ENCODE results near the gene HCCS.

The HCCS gene

DNA sequence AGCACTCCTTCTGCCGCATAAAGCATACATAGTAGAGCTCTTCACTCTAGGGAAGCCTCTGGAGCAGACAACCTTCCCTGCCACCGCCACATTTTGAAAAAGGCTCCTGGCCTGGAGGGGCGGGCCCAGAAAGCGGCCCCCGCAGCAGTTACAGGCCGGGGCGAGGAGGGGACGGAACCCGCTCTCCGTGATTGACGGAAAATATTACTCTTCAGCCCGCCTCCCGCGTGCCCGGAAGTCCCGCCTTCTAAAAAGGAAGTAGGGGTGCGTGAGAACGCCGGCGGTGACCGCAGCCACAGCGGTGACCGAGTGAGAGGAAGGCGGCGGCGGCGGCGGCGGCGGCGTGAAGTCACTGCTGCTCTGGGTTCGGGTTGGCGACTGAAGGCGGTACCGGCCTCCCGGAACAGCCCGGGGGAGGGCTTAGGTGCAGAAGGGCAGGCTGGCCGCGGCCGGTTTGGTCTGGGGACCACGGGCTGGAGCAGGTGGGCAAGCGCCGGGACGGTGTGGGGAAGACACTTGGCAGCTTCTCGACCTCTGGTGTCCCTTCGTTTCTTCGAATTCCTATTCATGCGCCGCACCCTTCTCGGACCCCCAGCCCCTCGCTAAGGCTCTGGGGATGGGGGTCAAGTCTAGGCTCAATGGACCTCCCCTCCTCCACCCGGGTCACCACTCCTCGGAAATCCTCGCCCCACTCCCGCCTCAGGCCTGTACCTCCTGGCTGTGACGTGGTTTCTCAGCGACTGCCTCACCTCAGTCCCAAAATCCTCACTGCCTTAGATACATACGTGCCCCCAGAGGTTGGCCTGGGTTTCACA lies at the start of gene HCCS:
Gene HCCS (plus strand): TSS at position 296 of the 815 bp plus-strand sequence. CDS start 729 bp downstream, outside the sequence.
- DNase-seq (ENCODE audit: low read depth, low spot score): no peak

GRCh38 chrX:11064276-11064675 lies 46.9 kb upstream of the HCCS start:
- no peak for DNase-seq (ENCODE audit: low read depth, low spot score)

DNA sequence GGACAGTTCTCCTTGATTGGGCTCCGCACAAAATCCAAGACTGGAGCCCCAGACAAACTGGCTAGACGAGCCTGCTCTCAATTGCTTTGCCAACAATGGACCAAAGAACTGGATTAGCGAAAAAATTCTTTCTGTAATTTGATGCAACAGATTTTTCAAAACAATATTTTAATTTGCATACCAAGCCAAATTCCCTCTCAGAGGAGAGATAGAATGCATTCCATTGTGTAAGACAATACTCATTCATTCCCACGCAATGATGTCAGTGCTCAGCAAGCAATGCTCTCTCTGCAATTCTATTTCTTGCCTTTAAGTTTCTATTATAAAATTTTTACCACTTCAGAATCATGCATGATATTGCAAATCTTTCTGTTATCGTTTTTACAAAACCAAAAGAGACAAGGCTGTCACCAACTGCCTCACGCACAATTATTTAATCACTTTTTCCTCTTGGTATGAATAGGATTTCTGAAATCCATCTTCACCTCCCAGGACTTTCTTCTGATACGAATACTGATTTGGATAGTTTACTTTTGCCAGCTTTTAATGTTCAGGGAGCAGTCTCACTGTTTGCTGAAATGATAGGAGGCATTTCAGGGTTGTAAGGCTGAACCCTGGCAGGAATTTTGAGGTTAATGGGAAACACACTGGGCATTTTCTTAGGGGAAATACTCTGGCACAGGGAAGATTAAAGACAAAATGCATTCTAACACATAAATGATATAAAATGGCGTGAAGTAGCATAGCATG lies 46.1 kb upstream of the HCCS start:
- DNase-seq (ENCODE audit: low read depth, low spot score): no peak

GRCh38 chrX:11066812-11067211 lies 44.3 kb upstream of the HCCS start:
- DNase-seq (ENCODE audit: low read depth, low spot score): no peak

DNA sequence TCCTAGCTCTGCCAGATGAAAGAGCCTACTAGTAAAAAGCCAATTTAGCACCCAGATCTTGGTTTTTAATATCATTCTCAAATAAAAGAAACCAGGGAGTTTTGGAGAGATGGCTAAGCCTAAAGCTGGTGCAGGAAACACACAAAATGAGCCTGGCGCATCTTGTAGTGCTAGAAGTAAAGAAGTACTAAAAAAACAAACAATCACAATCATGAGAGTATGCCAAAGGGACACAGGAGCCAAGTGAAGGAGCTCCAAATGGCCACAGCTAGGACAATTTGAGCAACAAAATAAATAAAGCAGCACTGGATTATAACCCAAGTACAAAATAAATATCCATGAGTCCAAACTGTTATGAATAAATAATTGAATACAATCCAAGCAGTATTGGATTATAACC lies 37.8 kb upstream of the HCCS start:
- DNase-seq (ENCODE audit: low read depth, low spot score): no peak

DNA sequence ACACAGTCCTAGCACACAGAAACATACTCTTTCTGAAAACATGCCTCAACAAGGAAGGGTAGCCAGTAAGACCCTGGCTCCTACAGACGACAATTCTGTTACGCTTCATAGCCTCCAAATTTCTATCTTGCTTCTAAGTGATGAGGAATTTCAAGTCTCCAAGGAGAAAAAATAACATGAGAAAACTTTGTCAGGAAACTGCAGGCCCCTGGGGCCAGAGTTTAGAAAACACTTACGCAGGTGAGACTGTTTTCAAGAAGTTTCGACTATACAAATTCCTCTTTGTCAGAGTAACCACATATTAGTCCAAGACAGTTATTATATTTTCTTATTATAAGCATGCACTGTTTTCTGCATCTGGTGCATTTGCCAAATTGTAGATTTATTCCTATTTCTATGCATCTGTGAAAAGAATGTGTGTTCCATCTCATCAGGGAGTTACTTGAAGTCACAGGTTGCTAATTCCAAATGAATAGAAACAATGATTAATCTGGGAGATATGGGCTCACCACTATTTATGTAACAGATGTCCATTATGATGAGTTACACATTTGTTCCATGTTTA lies 30.3 kb upstream of the HCCS start:
- no peak for DNase-seq (ENCODE audit: low read depth, low spot score)

DNA sequence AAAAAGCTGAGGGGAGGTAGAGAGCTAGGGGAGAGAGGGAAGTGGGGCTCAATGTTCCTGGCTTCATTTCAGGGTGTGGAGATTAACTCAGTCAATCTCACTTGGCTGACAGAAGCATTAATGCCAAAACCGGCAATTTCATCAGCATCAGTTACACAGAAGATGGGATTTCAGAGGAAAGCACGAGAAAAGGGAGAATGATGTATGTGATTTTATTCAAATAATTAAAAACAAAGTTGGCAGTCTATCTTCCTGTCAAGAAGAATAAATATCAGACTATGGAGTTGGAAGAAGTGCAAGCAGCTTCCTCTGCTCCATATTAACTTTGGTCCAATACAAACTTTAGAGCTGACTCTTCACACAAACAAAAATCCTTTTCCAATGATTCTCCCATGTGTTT lies 29.6 kb upstream of the HCCS start:
- DNase-seq (ENCODE audit: low read depth, low spot score): no peak

- no peak for DNase-seq (ENCODE audit: low read depth, low spot score)
These were observed 25.8 kb upstream of the HCCS start for GRCh38 chrX:11085305-11085704.

GRCh38 chrX:11089802-11090201 lies 21.3 kb upstream of the HCCS start:
- no peak for DNase-seq (ENCODE audit: low read depth, low spot score)

DNA sequence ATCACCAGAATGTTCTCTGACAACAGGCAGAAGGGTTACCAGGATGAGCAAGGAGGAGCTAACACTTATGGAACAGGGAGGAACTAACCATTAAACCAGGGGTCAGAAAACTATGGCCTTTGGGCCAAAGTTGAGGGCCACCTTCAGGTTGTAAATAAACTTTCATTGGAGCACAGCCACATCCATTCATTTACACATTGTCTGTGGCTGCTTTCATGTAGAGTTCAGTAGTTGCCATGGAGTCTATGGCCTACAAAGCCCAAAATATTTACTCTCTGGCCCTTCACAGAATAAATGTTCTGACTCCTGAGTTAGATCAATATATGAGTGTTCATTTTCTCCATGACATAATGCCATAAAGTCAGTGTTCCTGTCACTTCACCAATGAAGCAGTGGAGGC lies 13.2 kb upstream of the HCCS start:
- DNase-seq (ENCODE audit: low read depth, low spot score): no peak

DNA sequence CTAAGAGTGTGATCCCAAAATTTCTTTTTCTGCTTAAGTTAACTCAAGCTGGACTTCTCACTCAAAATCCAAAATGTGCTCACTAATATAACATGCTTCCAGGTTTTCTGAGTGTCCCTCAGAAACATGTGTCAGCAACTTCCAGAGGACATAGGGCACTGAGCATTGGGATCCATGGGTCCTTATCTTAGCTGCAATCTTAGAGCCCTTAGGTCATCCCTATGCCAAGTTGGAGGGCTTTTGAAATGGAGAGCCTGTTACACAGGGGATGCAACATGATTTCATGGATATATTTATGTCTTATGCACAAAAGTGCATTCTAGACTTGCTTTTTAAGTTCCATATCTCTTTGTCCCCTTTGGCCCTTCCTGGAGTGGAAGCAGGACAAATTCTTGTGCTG lies 11.7 kb upstream of the HCCS start:
- DNase-seq (ENCODE audit: low read depth, low spot score): no peak

- DNase-seq (ENCODE audit: low read depth, low spot score): no peak
These were observed 10.7 kb upstream of the HCCS start for GRCh38 chrX:11100281-11101035.

GRCh38 chrX:11103006-11103405 lies 8.1 kb upstream of the HCCS start:
- no peak for DNase-seq (ENCODE audit: low read depth, low spot score)

DNA sequence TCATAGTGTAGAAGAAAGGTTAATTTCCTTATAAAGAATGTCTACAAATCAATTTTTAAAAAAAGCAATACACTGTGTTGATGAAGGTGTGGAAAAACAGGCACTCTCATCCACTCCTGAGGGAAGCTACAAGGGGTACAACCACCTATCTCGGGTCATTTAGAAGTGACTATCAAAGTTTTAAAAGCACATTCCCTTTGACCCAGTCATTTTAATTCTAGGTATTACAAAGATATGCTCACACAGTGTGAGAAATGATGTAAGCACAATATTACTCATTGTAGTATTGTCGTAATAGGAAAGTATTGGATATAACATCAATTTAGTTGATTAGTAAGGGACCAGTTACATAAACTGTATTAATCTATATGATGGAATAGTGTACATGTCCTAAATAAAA lies 7.4 kb upstream of the HCCS start:
- DNase-seq (ENCODE audit: low read depth, low spot score): no peak

DNA sequence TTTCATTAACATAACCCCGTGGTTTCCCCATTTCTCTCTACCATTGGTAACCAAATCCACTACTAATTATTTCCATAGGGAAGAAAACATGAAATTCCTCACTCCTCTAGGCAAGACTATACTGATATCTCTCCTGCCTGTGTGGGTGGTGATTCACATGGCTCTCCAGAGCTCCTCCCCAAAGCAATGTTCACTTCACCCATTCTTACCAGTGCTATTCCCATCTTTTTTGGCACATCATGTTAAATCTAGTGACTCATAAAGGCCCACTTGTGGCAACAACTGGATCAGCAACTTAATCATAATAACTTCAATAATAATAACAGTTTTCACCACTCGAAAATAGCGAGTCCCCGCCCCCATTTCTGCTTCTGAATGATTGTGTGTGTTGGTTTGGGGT lies 6.1 kb upstream of the HCCS start:
- DNase-seq (ENCODE audit: low read depth, low spot score): no peak

DNA sequence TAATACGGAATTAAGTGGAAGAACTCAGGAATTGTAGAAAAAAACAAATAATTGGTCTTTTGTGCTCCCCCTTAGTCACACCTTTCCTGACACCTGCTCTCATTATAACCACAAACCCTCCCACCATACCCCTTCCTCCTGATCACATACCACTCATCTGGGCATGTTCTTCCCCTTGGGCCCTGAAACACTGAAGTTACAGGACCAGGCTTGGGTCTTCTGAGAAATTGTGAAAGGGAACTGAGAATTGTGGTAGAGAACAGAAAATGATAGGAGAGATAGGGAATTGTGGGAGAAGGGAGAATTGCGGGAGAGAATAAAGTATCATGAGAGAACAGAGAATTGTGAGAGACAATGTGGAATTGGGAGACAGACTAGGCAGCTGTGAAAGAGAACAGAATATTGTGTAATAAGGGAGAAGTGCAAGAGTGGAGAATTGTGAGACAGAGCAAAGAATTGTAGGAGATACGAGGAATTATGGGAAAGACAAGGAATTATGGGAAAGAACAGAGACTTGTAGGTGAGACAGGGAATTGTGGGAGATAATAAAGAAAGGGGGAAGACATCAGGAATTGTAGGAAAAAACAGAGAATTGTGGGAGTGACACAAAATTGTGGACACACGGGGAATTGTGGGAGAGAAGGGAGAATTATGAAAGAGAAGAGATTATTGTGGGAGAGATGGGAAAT lies 2.7 kb upstream of the HCCS start:
- DNase-seq (ENCODE audit: low read depth, low spot score): no peak

GRCh38 chrX:11109968-11110367 lies 1.2 kb upstream of the HCCS start:
- DNase-seq (ENCODE audit: low read depth, low spot score): no peak

DNA sequence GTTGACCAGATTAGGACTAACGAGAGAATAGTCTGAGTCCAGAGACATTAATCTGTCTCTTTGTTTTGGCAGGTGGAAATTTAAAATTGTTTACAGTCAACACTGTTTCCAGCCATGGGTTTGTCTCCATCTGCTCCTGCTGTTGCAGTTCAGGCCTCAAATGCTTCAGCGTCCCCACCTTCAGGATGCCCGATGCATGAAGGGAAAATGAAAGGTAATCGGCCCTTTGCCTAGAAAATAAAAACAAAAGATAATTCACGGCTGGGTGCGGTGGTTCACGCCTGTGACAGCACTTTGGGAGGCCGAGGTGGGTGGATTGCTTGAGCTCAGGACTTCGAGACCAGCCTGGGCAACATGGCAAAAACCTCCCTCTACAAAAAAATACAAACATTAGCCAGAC lies 815 bp downstream of the HCCS start:
- no peak for DNase-seq (ENCODE audit: low read depth, low spot score)

DNA sequence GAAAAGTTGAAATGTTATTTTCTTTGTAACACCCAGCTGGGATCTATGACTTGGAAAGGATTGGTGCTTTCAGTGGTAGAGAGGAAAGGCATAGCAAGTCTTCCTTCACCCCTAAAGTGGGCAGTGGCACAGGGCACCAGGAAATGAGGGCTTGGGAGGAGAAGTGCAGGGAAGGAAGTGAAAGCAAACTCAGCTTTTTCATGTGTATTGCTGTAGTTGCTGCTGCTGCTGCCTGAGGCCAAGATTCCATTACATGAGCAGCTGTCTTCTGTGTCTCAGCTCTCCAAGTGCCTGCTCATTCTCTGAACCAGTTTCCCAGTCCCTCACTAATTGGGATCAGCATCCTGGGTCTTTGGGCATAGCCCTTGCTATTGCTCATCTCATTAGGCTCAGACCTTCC lies 2.6 kb downstream of the HCCS start:
- no peak for DNase-seq (ENCODE audit: low read depth, low spot score)

- no peak for DNase-seq (ENCODE audit: low read depth, low spot score)
These were observed 6.6 kb downstream of the HCCS start for GRCh38 chrX:11117745-11118144.

DNA sequence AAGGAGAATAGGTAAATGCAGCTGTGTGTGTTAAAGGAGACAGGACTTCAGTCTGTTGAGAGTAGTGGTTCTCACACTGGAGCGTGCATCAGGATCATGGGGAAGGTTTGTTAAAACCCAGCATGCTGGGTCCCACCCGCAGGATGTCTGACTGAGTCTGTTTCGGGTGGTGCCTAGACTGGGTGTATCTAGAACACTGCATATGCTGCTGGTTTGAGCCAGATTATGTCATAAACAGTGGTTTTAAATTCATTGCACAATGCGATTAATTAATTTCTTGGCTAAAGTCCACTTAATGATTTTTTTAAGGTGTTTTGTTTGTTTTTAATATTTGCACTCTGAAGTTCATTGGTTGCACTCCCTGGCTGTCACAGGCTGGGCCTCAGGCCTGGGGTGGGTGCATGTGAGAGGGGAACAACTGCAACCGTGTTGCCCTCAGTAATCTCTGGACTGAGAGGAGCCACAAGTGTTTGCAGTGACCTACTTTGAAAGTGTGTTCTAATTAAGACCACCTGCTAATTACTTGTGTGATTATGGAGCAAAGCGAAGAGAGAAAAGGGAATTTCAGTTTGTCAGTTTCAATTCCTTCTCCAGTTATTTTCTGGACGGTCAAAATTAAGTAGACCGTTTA lies 8.3 kb downstream of the HCCS start:
- DNase-seq (ENCODE audit: low read depth, low spot score): no peak

All from iPS DF 19.7 (cell line).